HG03196 (cell line): ENCODE results near the gene FRA10AC1.

ENCODE experiments used
- ATAC-seq: cut with Tn5 transposase; IDR thresholded peaks from one replicate; pipeline ENCODE4 v1.9.1; 2021; ENCODE audit not compliant: unreplicated experiment

FRA10AC1 gene

GRCh38 chr10:93702210-93703001 is at the start of gene FRA10AC1:
TSS of gene FRA10AC1 (minus strand) at chr10:93702592. CDS start at chr10:93700106, 2,486 bp downstream.
- peak; percentile 80 for ATAC-seq

- ATAC-seq: no peak
These were observed 49.4 kb upstream of the FRA10AC1 start for GRCh38 chr10:93751832-93752231.

- ATAC-seq: no peak
These were observed 48.7 kb upstream of the FRA10AC1 start for GRCh38 chr10:93751124-93751523.

GRCh38 chr10:93749218-93749799 is 46.9 kb upstream of the FRA10AC1 start:
- ATAC-seq: no peak

- no peak for ATAC-seq
These were observed 44.5 kb upstream of the FRA10AC1 start for GRCh38 chr10:93746844-93747284.

GRCh38 chr10:93745408-93746065 is 43.1 kb upstream of the FRA10AC1 start:
- ATAC-seq: no peak

- no peak for ATAC-seq
These were observed 40.4 kb upstream of the FRA10AC1 start for GRCh38 chr10:93742633-93743349.

GRCh38 chr10:93741367-93741766 is 39.0 kb upstream of the FRA10AC1 start:
- no peak for ATAC-seq

GRCh38 chr10:93726024-93726423 is 23.6 kb upstream of the FRA10AC1 start:
- ATAC-seq: no peak

- ATAC-seq: no peak
These were observed 20.8 kb upstream of the FRA10AC1 start for GRCh38 chr10:93723153-93723552.

GRCh38 chr10:93722550-93722949 is 20.2 kb upstream of the FRA10AC1 start:
- no peak for ATAC-seq

- ATAC-seq: no peak
These were observed 17.5 kb upstream of the FRA10AC1 start for GRCh38 chr10:93719901-93720300.

- no peak for ATAC-seq
These were observed 16.7 kb upstream of the FRA10AC1 start for GRCh38 chr10:93718937-93719725.

GRCh38 chr10:93716766-93717165 is 14.4 kb upstream of the FRA10AC1 start:
- ATAC-seq: no peak

- peak; percentile 88 for ATAC-seq
These were observed 13.0 kb upstream of the FRA10AC1 start for GRCh38 chr10:93715345-93715744.

- ATAC-seq: no peak
These were observed 10.2 kb upstream of the FRA10AC1 start for GRCh38 chr10:93712593-93712992.

- no peak for ATAC-seq
These were observed 9.5 kb upstream of the FRA10AC1 start for GRCh38 chr10:93711891-93712290.

GRCh38 chr10:93710333-93710909 is 8.0 kb upstream of the FRA10AC1 start:
- no peak for ATAC-seq

- ATAC-seq: no peak
These were observed 5.2 kb upstream of the FRA10AC1 start for GRCh38 chr10:93707623-93708022.

- ATAC-seq: no peak
These were observed 2.1 kb upstream of the FRA10AC1 start for GRCh38 chr10:93704451-93704850.
